MG63 (cell line): ENCODE measurements around the gene FOXP1. TPM values are rescaled to one million over a fixed set of nuclear protein-coding genes. Genes with fewer than 3 reads are reported as not detected.

ENCODE experiments used
- DNase-seq: peaks from one replicate; pipeline ENCODE4 v3.0.0-alpha.2; 2020
- H3K27me3 ChIP-seq: fragments of 250-450 bp; sonication (Bioruptor Pico); 2 replicates; pipeline ENCODE4 v1.5.1; 2020; ENCODE audit warnings: mild to moderate bottlenecking, moderate library complexity
- H3K36me3 ChIP-seq: fragments of 250-450 bp; sonication (Bioruptor Pico); 2 replicates; pipeline ENCODE4 v1.5.1; 2020; ENCODE audit warnings: mild to moderate bottlenecking, moderate library complexity
- H3K4me3 ChIP-seq: fragments of 250-450 bp; sonication (Bioruptor Pico); 2 replicates; pipeline ENCODE4 v1.5.1; 2020; ENCODE audit warnings: mild to moderate bottlenecking, moderate library complexity
- H3K9me3 ChIP-seq: fragments of 250-450 bp; sonication (Bioruptor Pico); 2 replicates; pipeline ENCODE4 v1.5.1; 2020; ENCODE audit warnings: mild to moderate bottlenecking, moderate library complexity
- total RNA-seq: library from RNA; depleted of rRNA; stranded (reverse); fragments of >200 nt; shearing (Covaris generic); gene quantifications from 2 replicates; pipeline ENCODE4 v1.2.3, GENCODE V29; 2014; ENCODE audit warnings: low replicate concordance

Gene FOXP1
- total RNA-seq, 1 experiment from 2014 or later: 15.0 TPM

DNA sequence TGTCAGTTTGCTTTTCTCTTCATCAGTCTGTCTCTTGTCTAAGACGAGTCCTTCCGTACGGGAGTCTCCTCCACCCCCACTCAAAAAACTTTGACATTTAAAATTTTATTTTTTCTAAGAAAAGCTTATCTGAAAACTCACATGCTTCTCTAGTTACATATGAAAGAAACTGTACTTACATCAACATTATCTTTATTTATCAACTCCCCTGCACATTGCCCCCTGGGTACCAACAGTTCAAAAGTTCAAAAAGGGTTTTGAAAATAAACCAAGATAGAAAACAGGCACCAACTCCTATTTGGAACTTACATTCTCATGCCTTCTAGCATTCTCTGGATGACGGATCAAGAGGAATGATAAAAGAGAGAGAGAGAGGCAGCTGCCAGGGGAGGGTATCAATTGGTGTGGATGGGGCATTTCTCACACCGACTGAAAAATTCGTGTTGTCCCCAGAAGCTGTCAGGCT is 182.5 kb downstream of the FOXP1 start:
- DNase-seq: no peak
- no peaks in the 10 kb centered on the region for H3K27me3 ChIP-seq
- H3K4me3 ChIP-seq: no peak overlapping the region
- no peaks in the 10 kb centered on the region for H3K9me3 ChIP-seq
- no peaks in the 10 kb centered on the region for H3K36me3 ChIP-seq

DNA sequence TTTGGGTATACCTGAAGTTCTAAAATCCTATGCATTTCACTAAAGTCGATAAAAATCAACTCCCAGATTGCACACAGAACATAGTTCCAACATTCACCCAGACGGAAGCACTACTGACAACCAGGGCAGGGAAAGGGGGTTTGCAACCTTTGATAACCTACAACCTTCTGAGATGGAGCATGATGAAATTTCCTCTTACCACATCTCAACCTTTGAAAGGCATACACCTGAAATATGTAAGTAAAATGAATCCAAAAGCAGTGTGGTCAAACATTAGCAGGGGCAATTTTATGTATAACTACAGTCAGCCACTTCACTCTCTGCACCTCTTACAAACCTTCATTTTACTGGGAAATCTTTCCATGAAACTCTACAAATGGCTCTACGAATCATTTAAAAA is 184.1 kb downstream of the FOXP1 start:
- no peak for DNase-seq
- Histone ChIP-seq H3K27me3 (no peaks in the 10 kb centered on the region), H3K4me3 (no peak overlapping the region), H3K9me3 (no peaks in the 10 kb centered on the region), H3K36me3 (no peaks in the 10 kb centered on the region)

DNA sequence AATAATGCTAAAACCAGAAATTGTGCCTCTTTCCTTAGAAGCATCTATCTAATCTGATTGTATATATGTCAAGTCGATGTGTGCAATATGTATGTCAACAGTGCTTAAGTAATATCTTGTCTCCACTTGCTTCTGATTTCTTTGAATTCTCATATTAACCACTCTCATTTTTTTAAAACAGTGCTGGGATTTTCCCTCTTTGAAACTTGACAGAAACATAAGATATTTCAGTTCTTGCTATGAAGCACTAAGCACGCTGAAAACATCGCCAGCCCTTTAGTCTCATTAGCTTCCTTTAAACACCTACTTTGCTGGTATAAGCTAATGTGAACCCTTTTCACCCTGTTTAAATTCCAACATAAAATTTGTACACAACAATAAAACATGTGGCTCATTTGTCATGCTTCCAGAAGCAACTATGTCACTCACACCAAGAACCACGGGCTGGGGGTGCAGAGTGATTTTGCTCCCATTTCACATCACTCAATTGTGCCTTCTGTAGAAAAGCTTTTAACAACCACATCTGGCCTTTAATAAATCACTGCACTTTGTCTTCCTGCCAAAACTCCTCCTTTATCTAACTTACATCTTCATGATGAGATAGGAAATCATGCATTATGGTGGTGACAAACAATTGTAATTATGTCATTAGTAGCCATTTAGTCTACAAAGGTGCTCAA is 185.2 kb downstream of the FOXP1 start:
- Histone ChIP-seq H3K9me3 (no peaks in the 10 kb centered on the region), H3K27me3 (no peaks in the 10 kb centered on the region), H3K36me3 (no peaks in the 10 kb centered on the region), H3K4me3 (no peak overlapping the region)
- no peak for DNase-seq

DNA sequence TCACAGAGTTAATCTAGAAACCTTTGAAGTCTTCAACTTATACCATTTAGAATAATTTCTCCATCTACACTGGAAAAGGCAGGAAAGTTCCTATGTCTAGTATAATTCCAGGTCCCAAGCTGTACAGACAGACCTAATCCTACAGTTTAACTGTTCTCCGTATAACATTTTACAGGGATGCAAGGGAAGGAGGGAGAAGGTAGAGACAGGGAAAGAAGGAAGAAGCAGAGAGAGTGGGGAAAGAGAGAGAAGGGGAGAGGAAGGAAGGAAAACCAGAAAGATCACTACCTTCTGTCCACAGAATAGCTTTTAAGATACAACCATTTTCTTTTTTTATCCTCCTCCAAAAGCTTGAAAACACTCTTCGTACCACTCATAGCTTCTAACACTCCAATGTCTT is 185.8 kb downstream of the FOXP1 start:
- DNase-seq: no peak
- Histone ChIP-seq H3K4me3 (no peak overlapping the region), H3K9me3 (no peaks in the 10 kb centered on the region), H3K36me3 (no peaks in the 10 kb centered on the region), H3K27me3 (no peaks in the 10 kb centered on the region)

DNA sequence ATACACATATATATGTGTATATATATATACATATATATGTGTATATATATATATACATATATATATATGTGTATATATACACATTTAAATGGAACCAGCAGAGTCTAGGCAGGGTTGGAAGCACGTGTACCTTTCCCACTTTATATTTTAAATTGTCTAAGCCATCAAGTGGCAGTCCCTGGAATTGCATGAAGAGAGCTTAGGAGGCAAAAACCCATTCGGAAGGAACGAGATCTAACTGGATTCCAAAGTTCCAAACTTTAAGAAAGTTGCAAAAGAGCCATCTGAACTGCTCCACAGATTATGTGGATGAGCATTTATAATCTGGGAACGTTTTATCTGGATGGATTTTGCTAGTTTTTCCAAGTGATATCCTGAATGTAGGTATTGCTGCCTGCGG is 186.5 kb downstream of the FOXP1 start:
- DNase-seq: no peak
- no peaks in the 10 kb centered on the region for H3K27me3 ChIP-seq

DNA sequence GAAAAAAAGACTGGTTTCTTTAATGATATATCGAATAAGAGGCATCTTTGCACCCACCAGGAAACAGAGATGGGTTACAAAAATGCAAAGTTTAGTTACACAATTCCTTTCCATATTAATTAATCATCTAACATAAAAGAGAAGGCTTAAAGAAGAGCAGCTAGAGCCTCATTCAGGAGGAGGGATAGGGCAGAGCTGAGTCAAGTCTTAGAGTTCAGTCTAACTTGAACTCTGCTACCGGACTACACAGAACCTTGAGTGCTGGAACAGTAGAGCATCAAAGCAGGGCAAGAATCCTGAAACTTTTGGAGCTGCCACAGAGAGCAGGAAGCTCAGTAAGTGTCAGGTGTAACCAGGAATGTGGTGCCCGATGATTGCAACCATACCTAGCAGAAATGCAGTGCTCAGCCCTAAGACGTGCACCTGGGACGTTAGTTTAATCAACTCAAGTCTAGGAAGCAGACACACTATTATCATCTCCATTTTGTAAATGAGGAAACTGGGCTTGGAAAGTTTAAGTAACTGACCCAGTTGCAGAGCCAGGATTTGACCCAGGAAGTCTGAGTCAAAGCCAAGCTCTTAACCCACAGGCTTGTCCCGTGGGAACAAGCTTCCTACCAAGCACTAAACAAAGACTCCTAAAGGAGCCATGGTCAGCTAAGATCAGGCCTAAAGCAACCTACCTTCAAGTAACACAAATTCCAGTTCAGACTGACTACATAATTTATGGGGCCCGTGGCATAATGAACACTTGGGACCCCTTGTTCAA is 187.4 kb downstream of the FOXP1 start:
- H3K36me3 ChIP-seq: no peaks in the 10 kb centered on the region
- no peaks in the 10 kb centered on the region for H3K27me3 ChIP-seq
- H3K4me3 ChIP-seq: no peak overlapping the region
- DNase-seq: peak; percentile 45
- no peaks in the 10 kb centered on the region for H3K9me3 ChIP-seq

More for the DNA sequence above, 186.5 kb downstream of the FOXP1 start:
- no peaks in the 10 kb centered on the region for H3K36me3 ChIP-seq
- no peak overlapping the region for H3K4me3 ChIP-seq
- no peaks in the 10 kb centered on the region for H3K9me3 ChIP-seq

DNA sequence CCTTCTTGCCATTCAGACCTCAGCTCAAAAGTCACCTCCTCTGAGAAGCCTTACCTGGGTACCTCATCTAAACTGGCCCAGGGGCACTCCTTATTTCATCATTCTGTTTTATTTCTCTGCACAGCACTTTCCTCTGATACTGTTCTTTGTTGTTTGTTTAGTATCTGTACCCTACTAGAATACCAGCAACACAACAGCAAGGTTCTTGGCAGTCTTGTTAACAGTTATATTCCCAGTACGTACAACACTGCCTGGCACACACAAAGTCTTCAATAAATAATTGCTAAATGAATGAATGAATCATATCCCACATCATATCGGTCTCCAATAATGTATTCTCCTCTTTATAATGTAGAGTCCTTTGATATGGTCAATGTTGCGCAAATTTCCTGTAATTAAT is 188.1 kb downstream of the FOXP1 start:
- Histone ChIP-seq H3K27me3 (no peaks in the 10 kb centered on the region), H3K9me3 (no peaks in the 10 kb centered on the region), H3K4me3 (no peak overlapping the region), H3K36me3 (no peaks in the 10 kb centered on the region)
- DNase-seq: no peak

DNA sequence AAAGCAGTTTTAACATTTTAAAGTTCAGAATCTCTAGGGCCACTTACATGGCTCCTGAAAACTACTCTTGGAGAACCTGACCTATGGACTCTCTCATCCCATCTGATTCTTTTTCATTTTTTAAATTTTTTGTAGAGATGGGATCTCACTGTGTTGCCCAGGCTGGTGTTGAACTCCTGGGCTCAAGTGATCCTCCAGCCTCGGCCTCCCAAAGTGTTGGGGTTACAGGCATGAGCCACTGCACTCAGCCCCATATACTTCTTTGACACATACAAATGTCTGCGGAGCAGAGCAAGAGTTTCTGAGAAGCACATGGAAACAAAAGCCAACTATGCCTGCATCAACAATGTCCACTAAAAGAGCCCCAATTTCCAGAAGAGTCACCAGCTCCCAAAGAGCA is 189.8 kb downstream of the FOXP1 start:
- Histone ChIP-seq H3K27me3 (no peaks in the 10 kb centered on the region), H3K36me3 (no peaks in the 10 kb centered on the region), H3K4me3 (no peak overlapping the region), H3K9me3 (no peaks in the 10 kb centered on the region)
- no peak for DNase-seq

DNA sequence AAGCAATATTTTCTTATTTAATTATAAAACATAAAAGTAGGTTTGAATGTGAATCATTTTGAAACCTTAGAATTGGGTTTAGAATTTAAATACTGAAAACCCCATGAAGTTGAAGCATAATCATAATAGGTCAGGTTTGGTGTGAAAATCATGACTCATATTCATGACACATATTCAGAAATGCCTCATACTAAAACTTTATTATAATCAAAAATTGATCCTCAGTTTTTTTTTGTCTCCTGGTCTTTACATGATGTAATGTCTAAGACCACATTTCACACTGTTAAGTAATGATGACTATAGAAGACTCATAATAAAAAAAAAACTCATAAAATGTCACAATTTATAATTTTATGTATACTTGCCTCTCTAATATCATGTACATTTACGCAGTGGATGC is 190.4 kb downstream of the FOXP1 start:
- DNase-seq: no peak
- Histone ChIP-seq H3K9me3 (no peaks in the 10 kb centered on the region), H3K4me3 (no peak overlapping the region), H3K36me3 (no peaks in the 10 kb centered on the region), H3K27me3 (no peaks in the 10 kb centered on the region)

DNA sequence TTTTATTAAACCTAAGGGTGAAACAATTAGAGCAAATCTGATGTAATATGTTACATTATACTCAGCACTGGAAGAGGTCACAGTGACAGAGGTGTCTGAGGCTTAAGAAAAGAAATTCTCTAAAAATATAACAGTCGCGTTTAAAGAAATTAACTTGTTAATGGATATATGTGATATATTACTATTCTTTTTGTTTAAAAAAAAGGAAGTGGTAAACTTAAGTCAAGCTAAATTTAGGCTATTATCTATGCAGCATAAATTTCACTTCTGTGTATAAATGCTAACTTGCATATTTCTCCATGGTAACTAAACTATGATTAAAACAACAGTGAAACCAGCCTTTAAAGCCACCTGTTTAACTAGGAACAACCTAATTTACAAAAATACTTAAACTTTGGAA is 191.3 kb downstream of the FOXP1 start:
- no peaks in the 10 kb centered on the region for H3K27me3 ChIP-seq
- no peak for DNase-seq
- no peaks in the 10 kb centered on the region for H3K9me3 ChIP-seq
- no peaks in the 10 kb centered on the region for H3K36me3 ChIP-seq
- no peak overlapping the region for H3K4me3 ChIP-seq

DNA sequence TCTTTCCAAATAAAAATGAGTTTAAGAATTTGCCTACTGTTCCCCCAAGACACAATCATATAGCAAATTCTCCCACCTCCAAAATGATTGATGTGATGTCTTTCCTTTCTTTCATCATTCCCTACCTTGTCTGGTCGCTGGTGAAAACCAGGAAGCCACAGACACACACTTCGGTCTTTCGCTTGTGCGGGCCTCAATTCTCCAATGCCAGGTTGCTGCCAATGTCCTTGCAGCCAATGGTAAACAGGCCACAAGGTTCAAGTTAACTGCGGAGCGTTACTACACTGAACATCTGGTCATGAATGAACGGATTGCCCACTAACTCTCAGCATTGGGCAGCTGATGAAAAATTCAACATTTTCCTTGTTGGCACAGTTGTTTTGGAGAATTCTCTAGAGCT is 192.2 kb downstream of the FOXP1 start:
- no peak overlapping the region for H3K4me3 ChIP-seq
- DNase-seq: no peak
- no peaks in the 10 kb centered on the region for H3K9me3 ChIP-seq
- H3K36me3 ChIP-seq: no peaks in the 10 kb centered on the region
- H3K27me3 ChIP-seq: no peaks in the 10 kb centered on the region

DNA sequence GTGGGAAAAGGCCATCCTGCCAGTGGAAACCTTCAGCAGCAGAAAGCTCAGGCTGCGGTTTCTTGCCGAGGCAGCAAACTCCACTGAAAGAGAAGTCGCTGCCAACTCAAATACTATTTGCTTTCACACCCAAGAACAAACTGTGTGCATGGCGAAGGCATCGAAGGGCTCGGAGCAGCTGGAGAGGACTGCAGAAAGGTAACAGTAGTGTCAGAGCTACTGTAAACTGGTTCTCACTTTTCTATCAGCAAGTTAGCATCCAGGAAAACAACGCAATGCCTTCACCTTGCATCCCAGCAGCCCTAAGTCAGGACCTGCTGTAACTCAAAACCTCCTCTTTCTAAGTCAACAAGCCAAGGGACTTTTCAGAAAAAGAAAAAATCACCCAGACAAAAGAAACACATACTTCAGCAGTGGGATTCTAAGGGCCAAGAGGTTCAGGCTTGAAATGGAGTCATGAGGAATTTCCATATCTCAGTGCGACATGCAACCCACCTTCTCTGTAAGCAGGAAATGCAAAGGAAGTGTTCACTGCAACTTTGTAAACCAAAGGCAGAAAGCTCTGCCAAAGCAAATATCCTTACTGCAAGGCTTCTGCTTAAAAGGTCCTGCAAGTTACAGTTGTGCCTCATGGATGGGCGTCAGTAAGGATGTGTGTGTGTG is 193.5 kb downstream of the FOXP1 start:
- H3K27me3 ChIP-seq: no peaks in the 10 kb centered on the region
- H3K36me3 ChIP-seq: no peaks in the 10 kb centered on the region
- H3K9me3 ChIP-seq: no peaks in the 10 kb centered on the region
- peak; percentile 26 for DNase-seq
- H3K4me3 ChIP-seq: no peak overlapping the region

DNA sequence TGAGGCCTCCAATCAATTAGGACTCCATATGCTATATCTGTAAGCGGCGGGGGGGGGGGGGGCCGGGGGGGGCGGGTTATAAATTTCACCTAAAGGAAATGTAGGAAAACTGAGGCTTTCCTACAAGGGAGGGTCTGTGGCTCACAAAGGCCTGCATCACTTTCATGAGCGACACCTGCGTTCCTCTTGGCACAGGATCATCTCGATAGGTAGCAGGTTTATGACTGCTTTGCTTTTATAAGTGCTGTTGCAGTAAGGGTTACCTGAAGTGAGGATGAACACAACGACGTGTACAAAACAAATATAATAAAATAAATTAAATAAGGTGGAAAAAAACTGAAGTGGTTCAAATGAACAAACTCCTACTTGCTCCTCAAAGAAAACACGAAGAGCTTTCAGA is 194.3 kb downstream of the FOXP1 start:
- H3K36me3 ChIP-seq: no peaks in the 10 kb centered on the region
- H3K4me3 ChIP-seq: no peak overlapping the region
- H3K27me3 ChIP-seq: no peaks in the 10 kb centered on the region
- no peaks in the 10 kb centered on the region for H3K9me3 ChIP-seq
- no peak for DNase-seq

DNA sequence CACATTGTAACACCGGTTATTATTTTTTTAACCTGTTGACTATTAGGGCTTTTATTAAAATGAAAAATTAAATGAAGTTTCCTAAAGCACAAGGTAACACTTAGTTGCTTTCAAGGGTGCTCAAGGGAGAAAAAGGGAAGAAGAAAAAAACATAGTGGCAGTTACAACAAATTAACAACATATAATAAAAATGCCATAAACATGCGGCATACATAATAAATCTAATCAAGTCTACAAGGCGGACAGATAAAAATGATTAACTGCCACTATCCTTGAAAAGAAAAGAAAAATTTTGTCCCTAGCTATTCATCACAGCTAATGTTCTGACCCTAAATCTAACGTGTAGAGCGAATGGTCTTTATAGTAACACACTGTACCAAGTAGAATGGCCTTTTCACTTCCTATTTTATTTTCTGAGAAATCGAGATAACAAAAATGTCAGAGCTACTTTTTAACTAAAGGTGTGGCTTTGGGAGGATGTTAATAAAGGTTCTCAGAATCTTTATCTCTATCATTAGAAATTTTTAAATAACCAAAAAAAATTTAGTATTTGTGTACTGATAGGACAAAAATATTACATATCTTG is 194.9 kb downstream of the FOXP1 start:
- no peaks in the 10 kb centered on the region for H3K27me3 ChIP-seq
- H3K9me3 ChIP-seq: no peaks in the 10 kb centered on the region
- H3K4me3 ChIP-seq: no peak overlapping the region
- no peak for DNase-seq
- no peaks in the 10 kb centered on the region for H3K36me3 ChIP-seq

DNA sequence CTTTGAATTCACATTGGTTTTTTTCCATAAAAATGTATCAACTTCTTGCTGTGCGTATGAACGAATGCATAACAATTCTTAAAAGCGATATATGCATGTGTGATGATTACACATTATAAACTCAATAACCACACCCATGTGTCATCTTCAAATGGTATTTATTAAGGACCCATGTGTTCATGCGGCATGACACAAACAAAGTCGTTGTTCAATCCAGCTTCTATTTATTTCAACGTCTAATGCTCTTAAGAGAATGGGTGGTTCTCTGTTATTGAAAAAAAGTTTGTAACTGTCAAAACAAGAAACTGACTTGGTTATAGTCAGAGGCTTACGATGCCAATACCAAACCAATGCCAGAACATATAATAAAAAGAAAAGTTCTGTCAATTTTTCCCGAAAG is 195.9 kb downstream of the FOXP1 start:
- Histone ChIP-seq H3K27me3 (no peaks in the 10 kb centered on the region), H3K4me3 (no peak overlapping the region), H3K9me3 (no peaks in the 10 kb centered on the region), H3K36me3 (no peaks in the 10 kb centered on the region)
- DNase-seq: no peak

DNA sequence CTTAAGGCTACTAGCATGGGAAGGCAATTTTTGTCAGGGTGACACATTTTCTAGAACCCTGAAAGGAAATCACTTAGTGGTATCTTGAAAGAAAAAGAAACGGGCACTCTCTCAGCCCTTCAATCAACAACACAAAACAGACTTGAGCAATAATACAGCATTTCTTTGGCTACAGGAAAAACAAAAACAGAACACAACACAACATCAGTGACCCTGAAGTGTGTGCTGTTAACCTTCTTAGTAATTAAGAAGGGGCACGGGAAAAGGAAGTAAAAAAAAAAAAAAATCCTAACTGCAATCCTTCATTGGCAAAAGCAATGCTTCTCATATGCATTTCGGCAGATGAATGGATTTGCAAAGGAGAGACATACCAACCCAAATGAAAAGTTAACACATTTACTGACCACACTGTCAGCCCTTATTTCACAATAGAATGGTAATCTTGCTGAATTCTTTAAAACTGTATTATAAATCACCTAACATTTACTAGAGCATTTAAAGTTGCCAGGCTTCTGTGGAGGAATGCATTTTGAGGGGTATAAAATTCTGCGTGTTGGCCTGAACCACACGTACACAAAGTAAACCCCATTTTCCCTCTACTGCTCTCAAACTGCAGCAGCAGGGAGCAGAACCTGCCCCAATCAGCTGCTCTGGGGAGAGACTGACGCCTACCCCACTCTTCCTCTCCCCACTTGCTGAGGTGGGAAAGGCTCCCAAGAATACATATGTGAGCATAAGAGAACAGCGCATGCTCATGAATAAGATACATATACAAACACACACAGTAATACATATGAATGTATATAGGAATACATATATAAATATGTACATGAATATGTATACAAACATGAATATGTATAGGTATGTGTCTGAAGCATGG is 198.5 kb downstream of the FOXP1 start:
- Histone ChIP-seq H3K9me3 (no peaks in the 10 kb centered on the region), H3K4me3 (no peak overlapping the region), H3K36me3 (no peaks in the 10 kb centered on the region), H3K27me3 (no peaks in the 10 kb centered on the region)
- no peak for DNase-seq
